K562 (cell line): ENCODE data around the gene OR52E5.

Experiments
- ATF6 ChIP-seq: sonication (generic); formaldehyde crosslinking; IDR thresholded peaks from 2 replicates; pipeline ENCODE4 v1.4.0; 2020; ENCODE audit warnings: mild to moderate bottlenecking, missing genetic modification reagents
- EP300 ChIP-seq: IDR thresholded peaks from 2 replicates; pipeline ENCODE4 v1.6.1; 2012; ENCODE audit warnings: low read length, improper control_type of control experiment
- FOXP1 ChIP-seq: sonication (generic); formaldehyde crosslinking; IDR thresholded peaks from 2 replicates; pipeline ENCODE4 v1.8.0; 2022; ENCODE audit warnings: mild to moderate bottlenecking, missing genetic modification reagents
- NR2C2 ChIP-seq, 2 experiments: fragments of 200-800 bp in 1 of 2; sonication (Bioruptor generic) in 1 of 2; sonication (generic) in 1 of 2; formaldehyde crosslinking in 1 of 2; IDR thresholded peaks; 2 replicates each; pipeline versions ENCODE4 v1.6.1 to v1.8.0; 2016 to 2022; ENCODE audit warnings: mild to moderate bottlenecking in 1 of 2, missing compliant biosample characterization in 1 of 2, missing genetic modification characterization in 1 of 2, missing genetic modification reagents in 1 of 2
- PHTF2 ChIP-seq: fragments of 250-450 bp; sonication (Bioruptor Pico); IDR thresholded peaks from 2 replicates; pipeline ENCODE4 v1.5.0; 2021; ENCODE audit warnings: mild to moderate bottlenecking
- SMARCA4 ChIP-seq: fragments of 450-650 bp; IDR thresholded peaks from 2 replicates; pipeline ENCODE4 v1.6.1; 2016
- USF2 ChIP-seq: sonication (generic); formaldehyde crosslinking; IDR thresholded peaks from 2 replicates; pipeline ENCODE4 v1.5.0; 2020; ENCODE audit warnings: missing genetic modification reagents

- TF ChIP-seq EP300 = no peak
- TF ChIP-seq USF2 (CRISPR knock-in tag) = no peak
- no peak for TF ChIP-seq FOXP1 (CRISPR knock-in tag)
- TF ChIP-seq SMARCA4 = no peak
- TF ChIP-seq ATF6 (CRISPR knock-in tag) = no peak
- TF ChIP-seq PHTF2 (CRISPR knock-in tag) = no peak
- TF ChIP-seq NR2C2 (CRISPR knock-in tag; IDR thresholded peaks at IDR 0.05) = no peak
- no peak for TF ChIP-seq NR2C2 (tag; IDR thresholded peaks at IDR 0.05)
Measured at GRCh38 chr11:5928271-5928670, 35.3 kb downstream of the OR52E5 start.
